ENCODE measurements around the gene EDA.

EDA gene

DNA sequence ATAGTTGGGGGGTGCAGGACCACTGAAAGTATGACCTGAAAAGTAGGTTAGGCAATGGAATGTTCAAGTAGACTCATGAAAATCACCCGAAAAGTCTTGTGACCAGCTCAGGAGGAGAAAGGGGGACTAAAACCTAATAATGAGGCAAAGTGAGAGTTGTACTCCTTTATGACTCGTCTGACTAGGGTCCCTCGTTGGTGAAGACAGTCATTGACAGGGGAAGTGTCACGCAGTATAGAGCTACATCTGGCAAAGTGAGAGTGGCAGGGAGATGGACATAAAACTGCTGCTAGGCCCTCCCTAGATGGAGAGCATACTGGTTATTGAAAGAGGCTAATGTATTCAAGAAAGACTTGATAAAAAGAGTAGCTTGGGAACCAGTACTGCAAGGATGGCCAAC, 466.8 kb downstream of the EDA start:
- no peak for DNase-seq

DNA sequence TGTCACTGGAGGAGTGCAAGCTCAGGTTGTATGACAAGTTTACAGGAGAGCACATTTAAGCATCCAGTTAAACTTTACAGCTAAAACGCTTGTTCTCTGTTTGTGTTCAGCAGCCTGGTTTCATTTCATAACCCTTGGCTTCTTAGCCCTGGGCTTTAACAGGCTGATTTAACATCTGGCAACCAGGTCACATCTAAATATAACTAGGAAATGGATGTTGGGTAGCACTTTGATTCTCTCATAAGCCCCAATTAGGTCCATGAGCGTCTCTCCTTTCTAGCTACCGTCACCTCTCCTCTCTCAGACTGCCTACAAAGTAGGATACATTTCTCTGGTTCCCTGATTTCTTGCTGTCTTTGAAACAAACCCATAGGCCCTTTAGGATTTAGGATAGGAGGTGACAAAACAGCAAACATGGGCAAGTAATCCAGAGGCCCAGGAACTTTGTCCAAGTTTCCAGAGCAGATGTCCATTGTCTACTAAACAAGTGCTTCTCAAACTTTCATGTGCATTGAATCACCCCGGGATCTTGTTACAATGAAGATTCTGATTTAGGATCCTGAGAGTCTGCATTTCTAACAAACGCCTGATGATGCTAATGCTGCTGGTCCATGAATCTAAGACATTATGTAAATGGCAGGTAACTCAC, 468.8 kb downstream of the EDA start:
- DNase-seq: no peak

DNA sequence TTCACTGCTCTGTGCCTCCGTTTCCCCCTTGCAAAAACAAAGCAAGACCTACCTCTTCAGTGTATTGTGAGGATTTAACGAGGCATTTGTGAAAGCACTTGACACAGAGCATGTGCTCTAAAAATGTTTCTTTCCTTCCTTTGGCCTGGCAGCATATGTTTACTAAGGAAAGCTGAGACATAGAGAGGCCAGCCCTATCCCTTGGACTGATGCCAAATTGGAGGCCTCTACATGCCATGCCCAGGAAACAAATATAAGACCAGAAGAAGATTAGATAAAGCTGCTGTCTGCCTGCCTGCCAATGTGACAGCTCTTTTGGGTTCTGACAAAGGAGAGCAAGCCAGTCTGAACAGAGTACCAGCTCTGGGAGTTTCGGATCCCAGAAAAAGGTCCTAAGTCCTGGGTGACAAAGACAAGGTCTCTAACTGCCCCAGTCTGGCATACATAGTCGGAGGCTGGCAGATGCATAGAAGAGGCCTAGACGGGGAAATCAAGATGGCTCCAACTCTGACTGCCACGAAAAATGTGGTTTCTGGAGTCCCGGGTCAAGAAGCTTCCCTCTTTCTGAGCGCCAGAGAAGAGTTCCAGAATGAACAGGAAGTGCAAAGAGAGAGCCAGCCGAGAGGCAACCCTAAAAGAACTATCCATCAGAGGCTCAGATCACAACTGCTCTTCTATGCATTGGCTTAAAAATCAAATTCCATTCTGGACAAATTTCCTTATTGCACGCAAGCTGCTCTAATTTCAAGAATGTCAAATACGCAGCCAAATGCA, 472.1 kb downstream of the EDA start:
- DNase-seq: no peak

DNA sequence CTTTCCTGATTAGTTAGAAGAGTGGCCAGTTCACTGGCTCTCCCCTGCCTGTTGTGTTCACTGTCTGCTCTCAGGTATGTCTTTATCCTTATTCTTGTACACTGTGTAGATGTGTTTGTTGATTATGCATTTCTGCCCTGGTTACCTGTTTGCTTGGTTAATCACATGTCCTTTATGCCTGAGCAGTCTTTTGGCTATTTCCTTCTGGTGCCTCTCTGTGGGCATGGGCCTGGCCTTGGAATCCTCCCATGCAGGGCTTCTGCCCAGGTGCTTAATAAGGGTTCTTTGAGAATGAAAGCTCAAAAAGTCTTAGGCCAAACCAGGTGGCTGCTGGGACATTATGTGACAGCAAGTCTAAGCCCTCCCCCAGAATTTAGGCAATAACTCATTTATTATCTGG, 472.8 kb downstream of the EDA start:
- no peak for DNase-seq

Data from inflammatory macrophage (primary cell).